GM21737 (cell line): ENCODE results near the gene ELOVL1.

ENCODE experiments used
- ATAC-seq: cut with Tn5 transposase; IDR thresholded peaks from one replicate; pipeline ENCODE4 v1.9.1; 2021; ENCODE audit warnings: mild to moderate bottlenecking, moderate library complexity; ENCODE audit not compliant: unreplicated experiment

The ELOVL1 gene

GRCh38 chr1:43358121-43358745, 9.6 kb downstream of the ELOVL1 start:
- no peak for ATAC-seq

- no peak for ATAC-seq
These were observed 10.6 kb downstream of the ELOVL1 start for GRCh38 chr1:43357251-43357650.

- no peak for ATAC-seq
These were observed 12.9 kb downstream of the ELOVL1 start for GRCh38 chr1:43354936-43355335.

GRCh38 chr1:43354471-43354870, 13.3 kb downstream of the ELOVL1 start:
- no peak for ATAC-seq

GRCh38 chr1:43352881-43353280, 14.9 kb downstream of the ELOVL1 start:
- ATAC-seq = no peak

GRCh38 chr1:43352351-43352705, 15.5 kb downstream of the ELOVL1 start:
- ATAC-seq = no peak

GRCh38 chr1:43351421-43352350, 16.1 kb downstream of the ELOVL1 start:
- ATAC-seq = no peak

GRCh38 chr1:43350976-43351375, 16.8 kb downstream of the ELOVL1 start:
- no peak for ATAC-seq

GRCh38 chr1:43349594-43350306, 18.1 kb downstream of the ELOVL1 start:
- ATAC-seq = no peak

- ATAC-seq = no peak
These were observed 18.8 kb downstream of the ELOVL1 start for GRCh38 chr1:43348809-43349593.

- no peak for ATAC-seq
These were observed 19.4 kb downstream of the ELOVL1 start for GRCh38 chr1:43348343-43348808.

- ATAC-seq = no peak
These were observed 21.2 kb downstream of the ELOVL1 start for GRCh38 chr1:43346636-43347035.

- ATAC-seq = no peak
These were observed 22.7 kb downstream of the ELOVL1 start for GRCh38 chr1:43345120-43345519.

GRCh38 chr1:43344267-43344850, 23.5 kb downstream of the ELOVL1 start:
- no peak for ATAC-seq

GRCh38 chr1:43340559-43340958, 27.3 kb downstream of the ELOVL1 start:
- no peak for ATAC-seq

- ATAC-seq = no peak
These were observed 28.1 kb downstream of the ELOVL1 start for GRCh38 chr1:43339584-43340232.

GRCh38 chr1:43338001-43338400, 29.8 kb downstream of the ELOVL1 start:
- ATAC-seq = no peak

GRCh38 chr1:43337588-43337987, 30.2 kb downstream of the ELOVL1 start, which contains the start of gene MPL:
MPL (plus strand) TSS chr1:43337818; CDS start chr1:43337849, 31 bp downstream.
- no peak for ATAC-seq

GRCh38 chr1:43334453-43335205, 33.2 kb downstream of the ELOVL1 start:
- no peak for ATAC-seq
